H1 (cell line): ENCODE data around the gene SPATA22. TPM values are rescaled to one million over a fixed set of nuclear protein-coding genes. Genes with fewer than 3 reads are reported as not detected.

Experiments used
- CTCF ChIA-PET: fragments of 300-600 bp; sonication (Branson Sonifier 250); formaldehyde crosslinking; loops from one replicate; lab custom pipeline; 2021; ENCODE audit not compliant: partially characterized antibody; lab: Charles Lee
- POLR2A ChIA-PET: fragments of 300-600 bp; sonication (Branson Sonifier 250); formaldehyde crosslinking; loops from one replicate; lab custom pipeline; 2021; ENCODE audit warnings: inconsistent platforms; ENCODE audit not compliant: partially characterized antibody; lab: Charles Lee
- DNase-seq, 2 experiments: peaks; one replicate each; pipeline versions ENCODE4 v3.0.0 to v3.0.0-alpha.2; 2010 to 2022; ENCODE audit warnings: low spot score in 2 of 2, low read depth in 1 of 2, mixed read lengths in 1 of 2
- FAIRE-seq: peaks from 2 replicates; lab custom pipeline; 2011; peaks lifted over from hg19 to GRCh38; lab: Jason Lieb, UNC
- H2AFZ ChIP-seq: 2 replicates; pipeline ENCODE4 v1.8.1; 2012; ENCODE audit warnings: low read length, inconsistent platforms
- H2AK5ac ChIP-seq: 2 replicates; pipeline ENCODE4 v1.6.1; 2013; ENCODE audit warnings: low read depth, low read length
- H2BK120ac ChIP-seq: replicated peaks from 2 replicates; pipeline ENCODE3; 2013; ENCODE audit warnings: low read depth, low read length, inconsistent platforms
- H2BK12ac ChIP-seq: 2 replicates; pipeline ENCODE4 v1.6.1; 2013; ENCODE audit warnings: low read depth, low read length
- H2BK15ac ChIP-seq: 2 replicates; pipeline ENCODE4 v1.6.1; 2013; ENCODE audit warnings: low read length
- H2BK20ac ChIP-seq: 2 replicates; pipeline ENCODE4 v1.6.1; 2013; ENCODE audit warnings: low read length
- H2BK5ac ChIP-seq: 2 replicates; pipeline ENCODE4 v1.6.1; 2013; ENCODE audit warnings: low read depth, low read length
- H3K14ac ChIP-seq: 2 replicates; pipeline ENCODE4 v1.6.1; 2013; ENCODE audit warnings: inconsistent platforms; ENCODE audit not compliant: insufficient read length
- H3K18ac ChIP-seq: 2 replicates; pipeline ENCODE4 v1.6.1; 2013; ENCODE audit warnings: low read length; ENCODE audit errors: extremely low read depth
- H3K23ac ChIP-seq: 2 replicates; pipeline ENCODE4 v1.6.1; 2013; ENCODE audit warnings: inconsistent platforms; ENCODE audit not compliant: insufficient read length
- H3K23me2 ChIP-seq: 2 replicates; pipeline ENCODE4 v1.6.1; 2013; ENCODE audit warnings: low read depth, low read length
- H3K27ac ChIP-seq: 2 replicates; pipeline ENCODE4 v1.6.1; 2011; ENCODE audit warnings: low read depth, low read length, inconsistent platforms
- H3K27me3 ChIP-seq, 4 experiments: replicated peaks in 1 of 4; 1 replicate in 1 of 4; 2 replicates in 3 of 4; pipeline versions ENCODE4 v1.6.1 to v1.8.1; 2011 to 2013; ENCODE audit warnings: low read length in 3 of 4, mild to moderate bottlenecking in 3 of 4, inconsistent platforms in 2 of 4, mixed read lengths in 2 of 4, moderate library complexity in 1 of 4; ENCODE audit not compliant: control insufficient read depth in 3 of 4, insufficient read depth in 3 of 4; ENCODE audit errors: extremely low read depth in 1 of 4
- H3K36me3 ChIP-seq, 4 experiments: 2 replicates each; pipeline versions ENCODE4 v1.6.1 to v1.8.1; 2011 to 2013; ENCODE audit warnings: mild to moderate bottlenecking in 4 of 4, low read length in 3 of 4, moderate library complexity in 2 of 4, control low read depth in 1 of 4, inconsistent platforms in 1 of 4; ENCODE audit not compliant: insufficient read depth in 4 of 4, control insufficient read depth in 2 of 4
- H3K4ac ChIP-seq: replicated peaks from 2 replicates; pipeline ENCODE3; 2013; ENCODE audit warnings: low read length, low read depth, mixed read lengths, inconsistent platforms; ENCODE audit not compliant: insufficient read length
- H3K4me1 ChIP-seq, 4 experiments: replicated peaks in 1 of 4; 1 replicate in 1 of 4; 2 replicates in 3 of 4; pipeline versions ENCODE4 v1.6.1 to v1.8.1; 2011 to 2013; ENCODE audit warnings: low read length in 3 of 4, inconsistent platforms in 2 of 4, mixed read lengths in 1 of 4; ENCODE audit not compliant: insufficient read depth in 4 of 4, control insufficient read depth in 3 of 4
- H3K4me2 ChIP-seq, 2 experiments: 2 replicates each; pipeline versions ENCODE4 v1.6.1 to v1.8.1; 2011 to 2013; ENCODE audit warnings: low read depth in 2 of 2, low read length in 2 of 2, control low read depth in 1 of 2, inconsistent platforms in 1 of 2, mild to moderate bottlenecking in 1 of 2; ENCODE audit not compliant: insufficient read depth in 1 of 2
- H3K4me3 ChIP-seq, 4 experiments: fragments of 200-600, 300-600 bp in 1 of 4; sonication (generic), shearing (Covaris generic), sonication (Bioruptor Twin) in 1 of 4; 2 replicates each; pipeline versions ENCODE4 v1.5.1 to v1.8.1; 2011 to 2016; ENCODE audit warnings: low read length in 4 of 4, low read depth in 3 of 4, control low read depth in 2 of 4, inconsistent platforms in 2 of 4, mild to moderate bottlenecking in 2 of 4, mixed read lengths in 1 of 4, moderate library complexity in 1 of 4; ENCODE audit not compliant: insufficient read depth in 2 of 4; ENCODE audit errors: extremely low read depth in 1 of 4
- H3K56ac ChIP-seq: replicated peaks from 2 replicates; pipeline ENCODE3; 2013; ENCODE audit warnings: low read depth, mild to moderate bottlenecking, mixed read lengths, low read length, inconsistent platforms; ENCODE audit not compliant: insufficient read length
- H3K79me1 ChIP-seq: 2 replicates; pipeline ENCODE4 v1.6.1; 2013; ENCODE audit warnings: low read depth, low read length, control low read depth
- H3K79me2 ChIP-seq, 2 experiments: 2 replicates each; pipeline versions ENCODE4 v1.6.1 to v1.8.1; 2012 to 2013; ENCODE audit warnings: low read length in 2 of 2, mild to moderate bottlenecking in 2 of 2, inconsistent platforms in 1 of 2; ENCODE audit not compliant: insufficient read depth in 2 of 2, control insufficient read depth in 1 of 2
- H3K9ac ChIP-seq, 4 experiments: replicated peaks in 1 of 4; 1 replicate in 1 of 4; 2 replicates in 3 of 4; pipeline versions ENCODE4 v1.6.1 to v1.8.1; 2011 to 2013; ENCODE audit warnings: low read depth in 3 of 4, low read length in 3 of 4, control low read depth in 2 of 4, mild to moderate bottlenecking in 2 of 4, moderate library complexity in 2 of 4, inconsistent platforms in 1 of 4; ENCODE audit errors: extremely low read depth in 1 of 4
- H3K9me3 ChIP-seq, 2 experiments: 2 replicates each; pipeline versions ENCODE4 v1.6.1 to v1.8.1; 2012 to 2013; ENCODE audit warnings: mild to moderate bottlenecking in 2 of 2, moderate library complexity in 2 of 2, control low read depth in 1 of 2, inconsistent platforms in 1 of 2, low read depth in 1 of 2, low read length in 1 of 2, mixed read lengths in 1 of 2; ENCODE audit not compliant: insufficient read depth in 2 of 2
- H4K20me1 ChIP-seq, 2 experiments: replicated peaks in 1 of 2; 2 replicates each; pipeline versions ENCODE3 to v1.8.1; 2011 to 2013; ENCODE audit warnings: inconsistent platforms in 2 of 2, low read length in 2 of 2, mild to moderate bottlenecking in 1 of 2; ENCODE audit not compliant: insufficient read depth in 2 of 2, control insufficient read depth in 1 of 2
- H4K5ac ChIP-seq: 2 replicates; pipeline ENCODE4 v1.6.1; 2013; ENCODE audit warnings: low read length, low read depth, mixed read lengths, inconsistent platforms; ENCODE audit not compliant: insufficient read length
- H4K8ac ChIP-seq: 2 replicates; pipeline ENCODE4 v1.8.0; 2013; ENCODE audit warnings: mild to moderate bottlenecking, moderate library complexity, low read length, inconsistent platforms; ENCODE audit not compliant: insufficient read depth; ENCODE audit errors: extremely low read depth
- H4K91ac ChIP-seq: replicated peaks from 2 replicates; pipeline ENCODE3; 2013; ENCODE audit warnings: low read length, mixed read lengths, inconsistent platforms; ENCODE audit not compliant: insufficient read length
- TAF1 ChIP-seq: IDR thresholded peaks from 2 replicates; pipeline ENCODE4 v1.6.1; 2011; ENCODE audit warnings: mild to moderate bottlenecking, low read depth, low read length
- WGBS, 2 experiments: shearing (Covaris generic) in 1 of 2; methylation state at CpG; one replicate each; pipeline versions ENCODE4 v1.1.6 to v1.1.7; 2013 to 2015; ENCODE audit warnings: low lambda C conversion rate in 2 of 2, mixed read lengths in 2 of 2, inconsistent platforms in 1 of 2, low coverage in 1 of 2, missing lambda C conversion rate in 1 of 2; ENCODE audit not compliant: insufficient replicate concordance in 2 of 2, insufficient coverage in 1 of 2, insufficient read length in 1 of 2; ENCODE audit errors: extremely low coverage in 1 of 2, missing lambda C conversion rate in 1 of 2; 5-methylcytosine and 5-hydroxymethylcytosine counted together
- long read RNA-seq, 2 experiments: library from RNA in 1 of 2; library from capped mRNA in 1 of 2; stranded (forward); transcript quantifications; one replicate each; pipeline ENCODE4 v2.0.0, GENCODE V29; 2021; ENCODE audit warnings: inconsistent platforms in 1 of 2
- polyA minus RNA-seq, 3 experiments: library from RNA; depleted of rRNA, polyadenylated mRNA; stranded (reverse); fragments of >200 nt; gene quantifications; 1 replicate in 2 of 3; 2 replicates in 1 of 3; pipeline ENCODE4 v1.2.3, GENCODE V29; 2011
- polyA plus RNA-seq, 7 experiments: library from polyadenylated mRNA; depleted of rRNA in 3 of 7; stranded (reverse) in 5 of 7; unstranded in 2 of 7; fragments of >200 nt in 5 of 7; fragments of 200-250 nt in 2 of 7; gene quantifications; 1 replicate in 5 of 7; 2 replicates in 1 of 7; 4 replicates in 1 of 7; pipeline versions ENCODE4 v1.2.1 to v1.2.3, GENCODE V29; 2011 to 2013; ENCODE audit warnings: missing spikeins in 2 of 7, mixed read lengths in 2 of 7
- total RNA-seq: library from RNA; stranded (reverse); fragmentation: NEBNext Ultra II Directional; extraction: Animal tissue kit (Norgen Biotek cat#: 25700); gene quantifications from 2 replicates; pipeline ENCODE4 v1.2.1, GENCODE V29; 2021

The SPATA22 gene, protein sequence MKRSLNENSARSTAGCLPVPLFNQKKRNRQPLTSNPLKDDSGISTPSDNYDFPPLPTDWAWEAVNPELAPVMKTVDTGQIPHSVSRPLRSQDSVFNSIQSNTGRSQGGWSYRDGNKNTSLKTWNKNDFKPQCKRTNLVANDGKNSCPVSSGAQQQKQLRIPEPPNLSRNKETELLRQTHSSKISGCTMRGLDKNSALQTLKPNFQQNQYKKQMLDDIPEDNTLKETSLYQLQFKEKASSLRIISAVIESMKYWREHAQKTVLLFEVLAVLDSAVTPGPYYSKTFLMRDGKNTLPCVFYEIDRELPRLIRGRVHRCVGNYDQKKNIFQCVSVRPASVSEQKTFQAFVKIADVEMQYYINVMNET
- total RNA-seq (not detected in 2 replicates), polyA plus RNA-seq (2011; rRNA removed) (0.06 TPM in 1 of 2 replicates, not detected in the other), polyA minus RNA-seq (2011; rRNA and poly(A)+ RNA removed) (not detected in 2 replicates)
- polyA plus RNA-seq (2011; cell fraction: cytosol; rRNA removed): not detected
- polyA plus RNA-seq (2011; cell fraction: nucleus; rRNA removed): not detected
- not detected in 4 replicates for polyA plus RNA-seq (2012, experiment 1 of 2)
- not detected for polyA plus RNA-seq (2012, experiment 2 of 2)
- polyA plus RNA-seq (2013, experiment 1 of 2): 0.04 TPM
- polyA plus RNA-seq (2013, experiment 2 of 2): 0.07 TPM
- not detected for polyA minus RNA-seq (2011; cell fraction: cytosol; rRNA and poly(A)+ RNA removed)
- not detected for polyA minus RNA-seq (2011; cell fraction: nucleus; rRNA and poly(A)+ RNA removed)
- long read RNA-seq, experiment 1: 0 reads
- long read RNA-seq, experiment 2: 0 reads

DNA sequence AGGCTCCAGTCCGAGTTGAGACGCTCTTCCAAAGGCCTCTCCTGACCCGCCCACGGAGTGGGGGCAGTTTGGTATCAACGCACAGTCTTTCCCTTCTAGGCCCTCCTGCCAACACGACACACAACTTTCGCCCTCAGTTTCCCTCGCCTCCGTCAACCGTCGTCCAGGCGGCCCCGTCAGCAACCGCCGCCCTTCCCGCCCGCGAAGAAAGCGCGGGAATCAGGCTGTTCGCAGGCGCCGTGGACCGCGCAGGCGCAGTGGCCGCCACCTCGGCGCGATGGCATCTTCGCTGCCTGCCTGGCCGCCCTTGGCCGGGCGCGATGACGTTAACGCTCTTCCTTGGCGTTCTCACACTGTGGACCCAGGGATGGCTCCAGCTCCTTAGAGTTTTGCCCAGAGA is at the start of gene SPATA22:
TSS of gene SPATA22 (minus strand) at position 221 of the 400 bp plus-strand sequence. CDS start 2,494 bp downstream, outside the sequence.
- no peak for DNase-seq
- Histone ChIP-seq H4K8ac (peak within 1 kb of the TSS; percentile 38), H3K56ac (no peak within 1 kb of the TSS), H3K18ac (no peak within 1 kb of the TSS), H3K9ac (no peak within 1 kb of the TSS), H2AFZ (0 out of 2 replicates have a peak within 1 kb of the TSS, but pooled peaks have one; percentile 49), H2BK12ac (no peak within 1 kb of the TSS), H3K36me3 (no peaks in the 10 kb centered on the region), H3K4me3 (no peak within 1 kb of the TSS), H2BK20ac (no peak within 1 kb of the TSS), H4K20me1 (no peaks in the 10 kb centered on the region), H3K79me1 (no peaks in the 10 kb centered on the region), H3K79me2 (no peaks in the 10 kb centered on the region), H3K27me3 (no peaks in the 10 kb centered on the region), H3K23me2 (no peaks in the 10 kb centered on the region), H3K23ac (no peak within 1 kb of the TSS), H3K27ac (no peak within 1 kb of the TSS), H2BK5ac (0 out of 2 replicates have a peak within 1 kb of the TSS, but pooled peaks have one; percentile 5), H3K9me3 (no peaks in the 10 kb centered on the region), H2BK15ac (no peak within 1 kb of the TSS), H3K4me1 (peaks cover 0 to 5% (median 0%) of the 10 kb centered on the region in 4 experiments; a peak in 1 of 7 replicates), H3K14ac (no peak within 1 kb of the TSS), H4K5ac (no peak within 1 kb of the TSS), H4K91ac (peak within 1 kb of the TSS; percentile 70), H3K4ac (no peak within 1 kb of the TSS), H3K4me2 (no peak within 1 kb of the TSS), H2BK120ac (no peak within 1 kb of the TSS), H2AK5ac (no peak within 1 kb of the TSS)
- ChIA-PET POLR2A (no interaction called here), CTCF (no interaction called here)
- TF ChIP-seq TAF1: no peak
- 93% methylated on average over 35 of the region's 38 CpGs; no CpG with 5 or more reads in 1 of the 2 experiments for WGBS, 2 experiments
- FAIRE-seq: no peak
